SK-N-SH (cell line): ENCODE data around the gene STX16. TPM values are rescaled to one million over a fixed set of nuclear protein-coding genes. Genes with fewer than 3 reads are reported as not detected.

Experiments
- CTCF ChIA-PET: fragments of 300-600, 350-600 bp; formaldehyde crosslinking; extraction: SDS; loops from one replicate; lab custom pipeline; 2021; lab: Yijun Ruan, JAX
- POLR2A ChIA-PET: fragments of 350-600 bp; sonication (Branson Sonifier 250); formaldehyde crosslinking; extraction: SDS; loops from one replicate; lab custom pipeline; 2020; ENCODE audit warnings: antibody characterized with exemption, inconsistent platforms; lab: Yijun Ruan, JAX
- DNase-seq: peaks from one replicate; pipeline ENCODE4 v3.0.0; 2012
- H2AFZ ChIP-seq: fragments of 200-600 bp; sonication (generic); 2 replicates; pipeline ENCODE4 v1.8.1; 2016; ENCODE audit warnings: antibody characterized with exemption, mild to moderate bottlenecking, low read depth
- H3F3A ChIP-seq: fragments of 200-600 bp; sonication (generic); replicated peaks from 2 replicates; pipeline ENCODE3; 2016; ENCODE audit warnings: antibody characterized with exemption, mild to moderate bottlenecking; ENCODE audit not compliant: insufficient read depth
- H3K27ac ChIP-seq, 2 experiments: fragments of 200-500 bp in 1 of 2; fragments of 200-600 bp in 1 of 2; sonication (Bioruptor generic) in 1 of 2; sonication (generic), shearing (Covaris generic) in 1 of 2; 2 replicates each; pipeline versions ENCODE4 v1.5.1 to v1.6.1; 2014 to 2016; ENCODE audit warnings: low read depth in 2 of 2, inconsistent platforms in 1 of 2, low read length in 1 of 2, mild to moderate bottlenecking in 1 of 2, mixed read lengths in 1 of 2
- H3K27me3 ChIP-seq: fragments of 200-600 bp; sonication (generic), shearing (Covaris generic); 2 replicates; pipeline ENCODE4 v1.6.1; 2016; ENCODE audit warnings: mixed run types; ENCODE audit not compliant: insufficient read depth
- H3K36me3 ChIP-seq, 2 experiments: fragments of 200-500 bp in 1 of 2; fragments of 200-600 bp in 1 of 2; sonication (Bioruptor generic) in 1 of 2; sonication (generic) in 1 of 2; replicated peaks in 1 of 2; 2 replicates each; pipeline versions ENCODE3 to v1.5.1; 2014 to 2016; ENCODE audit warnings: low read length in 1 of 2, mild to moderate bottlenecking in 1 of 2; ENCODE audit not compliant: insufficient read depth in 2 of 2, control insufficient read depth in 1 of 2
- H3K4me1 ChIP-seq, 2 experiments: fragments of 200-500 bp in 1 of 2; fragments of 200-600 bp in 1 of 2; sonication (Bioruptor generic) in 1 of 2; sonication (generic), shearing (Covaris generic) in 1 of 2; 2 replicates each; pipeline versions ENCODE4 v1.5.1 to v1.6.1; 2014 to 2016; ENCODE audit warnings: low read depth in 1 of 2, low read length in 1 of 2, mixed run types in 1 of 2; ENCODE audit not compliant: insufficient read depth in 2 of 2, control insufficient read depth in 1 of 2
- H3K4me2 ChIP-seq: fragments of 200-600 bp; sonication (generic), shearing (Covaris generic); 2 replicates; pipeline ENCODE4 v1.6.1; 2017; ENCODE audit warnings: mixed run types
- H3K4me3 ChIP-seq, 2 experiments: fragments of 200-500 bp in 1 of 2; fragments of 200-600 bp in 1 of 2; sonication (Bioruptor generic) in 1 of 2; sonication (generic), shearing (Covaris generic) in 1 of 2; 2 replicates each; pipeline versions ENCODE4 v1.5.1 to v1.8.1; 2014 to 2016; ENCODE audit warnings: low read depth in 2 of 2, inconsistent platforms in 1 of 2, low read length in 1 of 2, mild to moderate bottlenecking in 1 of 2, mixed read lengths in 1 of 2, moderate library complexity in 1 of 2
- H3K79me2 ChIP-seq: fragments of 200-600 bp; sonication (generic); 2 replicates; pipeline ENCODE4 v1.8.1; 2017; ENCODE audit warnings: mild to moderate bottlenecking; ENCODE audit not compliant: insufficient read depth
- H3K9ac ChIP-seq: fragments of 200-600 bp; sonication (generic); 2 replicates; pipeline ENCODE4 v1.6.1; 2017; ENCODE audit warnings: mixed run types
- H3K9me2 ChIP-seq: fragments of 200-600 bp; sonication (generic); 2 replicates; pipeline ENCODE4 v1.6.1; 2017; ENCODE audit warnings: mixed run types
- H3K9me3 ChIP-seq: fragments of 200-600 bp; sonication (generic); 2 replicates; pipeline ENCODE4 v1.6.1; 2017; ENCODE audit warnings: mixed run types, mild to moderate bottlenecking, moderate library complexity
- H4K20me1 ChIP-seq: fragments of 200-600 bp; sonication (generic); 2 replicates; pipeline ENCODE4 v1.6.1; 2017; ENCODE audit warnings: mild to moderate bottlenecking, mixed run types; ENCODE audit not compliant: insufficient read depth
- CHD2 ChIP-seq: fragments of 150-350 bp; IDR thresholded peaks from 2 replicates; pipeline ENCODE4 v1.6.1; 2018; ENCODE audit warnings: low read length; ENCODE audit not compliant: partially characterized antibody
- CTCF ChIP-seq: fragments of 200-600 bp; sonication (generic); IDR thresholded peaks from 2 replicates; pipeline ENCODE4 v1.6.1; 2017; ENCODE audit warnings: antibody characterized with exemption, mild to moderate bottlenecking, moderate library complexity
- ELF1 ChIP-seq: IDR thresholded peaks from 2 replicates; pipeline ENCODE4 v1.4.0; 2012
- FOSL2 ChIP-seq: IDR thresholded peaks from 2 replicates; pipeline ENCODE4 v1.4.0; 2012; ENCODE audit warnings: low read depth, mild to moderate bottlenecking, moderate library complexity, borderline replicate concordance
- FOXJ3 ChIP-seq: sonication (generic); formaldehyde crosslinking; IDR thresholded peaks from 2 replicates; pipeline ENCODE4 v1.5.1; 2020; ENCODE audit warnings: mild to moderate bottlenecking, missing genetic modification reagents
- GATA2 ChIP-seq: sonication (generic); formaldehyde crosslinking; IDR thresholded peaks from 2 replicates; pipeline ENCODE4 v1.5.0; 2020; ENCODE audit warnings: mild to moderate bottlenecking, missing genetic modification reagents
- JUND ChIP-seq: IDR thresholded peaks from 2 replicates; pipeline ENCODE4 v1.4.0; 2012
- MXI1 ChIP-seq: IDR thresholded peaks from 2 replicates; pipeline ENCODE4 v1.6.1; 2012; ENCODE audit warnings: mild to moderate bottlenecking, low read depth, low read length, improper control_type of control experiment
- NFIC ChIP-seq: IDR thresholded peaks from 2 replicates; pipeline ENCODE4 v1.4.0; 2012; ENCODE audit warnings: borderline replicate concordance
- PBX3 ChIP-seq: IDR thresholded peaks from 2 replicates; pipeline ENCODE4; 2012
- POLR2AphosphoS5 ChIP-seq: IDR thresholded peaks from 2 replicates; pipeline ENCODE4 v1.6.1; 2012; ENCODE audit warnings: low read depth, low read length
- RXRA ChIP-seq: IDR thresholded peaks from 2 replicates; pipeline ENCODE4 v1.4.0; 2012; ENCODE audit warnings: low read depth, mild to moderate bottlenecking, borderline replicate concordance
- SMC3 ChIP-seq: IDR thresholded peaks from 2 replicates; pipeline ENCODE4 v1.6.1; 2012; ENCODE audit warnings: low read depth, low read length, improper control_type of control experiment
- TAF1 ChIP-seq: IDR thresholded peaks from 2 replicates; pipeline ENCODE4 v1.6.1; 2012; ENCODE audit warnings: low read depth, mild to moderate bottlenecking, low read length, moderate library complexity, borderline replicate concordance
- TCF12 ChIP-seq: IDR thresholded peaks from 2 replicates; pipeline ENCODE4 v1.4.0; 2012
- YY1 ChIP-seq: IDR thresholded peaks from 2 replicates; pipeline ENCODE4 v1.4.0; 2012; ENCODE audit warnings: low read depth, mild to moderate bottlenecking
- WGBS: methylation state at CpG from one replicate; pipeline ENCODE4 v1.1.6; 2017; ENCODE audit warnings: low lambda C conversion rate; 5-methylcytosine and 5-hydroxymethylcytosine counted together
- polyA plus RNA-seq, 3 experiments: library from polyadenylated mRNA; depleted of rRNA; stranded (reverse); fragments of >200 nt; gene quantifications; 2 replicates each; pipeline ENCODE4 v1.2.3, GENCODE V29; 2012
- TF ChIP-seq, protein P1 (sequence below): fragments of 150-350 bp; IDR thresholded peaks from 2 replicates; pipeline ENCODE4 v1.6.1; 2017; ENCODE audit warnings: antibody characterized with exemption, low read length, low read depth, borderline replicate concordance
- TF ChIP-seq, protein P2 (sequence below): IDR thresholded peaks from 2 replicates; pipeline ENCODE4 v1.4.0; 2012; ENCODE audit warnings: low read depth
- TF ChIP-seq, protein P3 (sequence below): IDR thresholded peaks from 2 replicates; pipeline ENCODE4 v1.6.1; 2012; ENCODE audit warnings: mild to moderate bottlenecking, low read depth, low read length, moderate library complexity

STX16 gene
- polyA plus RNA-seq, 1 of the 3 experiments (the other 2 are of a cell fraction), result 63.8 TPM

DNA sequence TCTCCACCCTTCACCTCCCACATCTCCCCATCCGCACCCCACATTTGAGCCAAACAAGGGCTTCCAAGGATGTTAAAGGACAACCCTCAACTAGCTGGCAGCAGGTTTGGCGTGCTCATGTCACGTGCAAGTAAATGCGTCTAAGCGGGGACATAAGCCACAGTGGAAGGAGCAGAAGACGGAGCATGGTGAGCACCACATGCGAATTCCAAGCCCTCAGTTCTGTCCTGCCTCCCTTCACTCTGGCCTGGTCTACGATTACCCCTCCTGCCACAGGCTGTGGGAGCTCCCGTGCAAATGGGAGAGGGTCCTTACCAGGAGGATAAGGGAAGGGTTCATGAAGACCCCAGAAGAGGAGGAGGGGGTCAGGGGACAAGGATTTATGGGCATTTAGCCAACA lies 44.9 kb upstream of the STX16 start:
- no peaks in the 10 kb centered on the region for H3K79me2 ChIP-seq
- DNase-seq, result no peak
- H3K36me3 ChIP-seq, result no peaks in the 10 kb centered on the region
- H2AFZ ChIP-seq, result no peak overlapping the region
- H3K9me3 ChIP-seq, result no peaks in the 10 kb centered on the region
- H3K4me3 ChIP-seq, result no peak overlapping the region
- H3K9me2 ChIP-seq, result no peaks in the 10 kb centered on the region
- TF ChIP-seq TAF1 (no peak), PBX3 (no peak), GATA2 (CRISPR knock-in tag) (no peak), POLR2AphosphoS5 (no peak), FOXJ3 (CRISPR knock-in tag) (no peak), MXI1 (no peak), JUND (no peak), FOSL2 (no peak), CHD2 (no peak), RXRA (no peak), SMC3 (no peak), NFIC (no peak), ELF1 (no peak), YY1 (no peak), TCF12 (no peak), CTCF (no peak)
- TF ChIP-seq, protein P1, sequence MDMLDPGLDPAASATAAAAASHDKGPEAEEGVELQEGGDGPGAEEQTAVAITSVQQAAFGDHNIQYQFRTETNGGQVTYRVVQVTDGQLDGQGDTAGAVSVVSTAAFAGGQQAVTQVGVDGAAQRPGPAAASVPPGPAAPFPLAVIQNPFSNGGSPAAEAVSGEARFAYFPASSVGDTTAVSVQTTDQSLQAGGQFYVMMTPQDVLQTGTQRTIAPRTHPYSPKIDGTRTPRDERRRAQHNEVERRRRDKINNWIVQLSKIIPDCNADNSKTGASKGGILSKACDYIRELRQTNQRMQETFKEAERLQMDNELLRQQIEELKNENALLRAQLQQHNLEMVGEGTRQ, result no peak
- TF ChIP-seq, protein P2, sequence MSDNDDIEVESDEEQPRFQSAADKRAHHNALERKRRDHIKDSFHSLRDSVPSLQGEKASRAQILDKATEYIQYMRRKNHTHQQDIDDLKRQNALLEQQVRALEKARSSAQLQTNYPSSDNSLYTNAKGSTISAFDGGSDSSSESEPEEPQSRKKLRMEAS, result no peak
- TF ChIP-seq, protein P3, sequence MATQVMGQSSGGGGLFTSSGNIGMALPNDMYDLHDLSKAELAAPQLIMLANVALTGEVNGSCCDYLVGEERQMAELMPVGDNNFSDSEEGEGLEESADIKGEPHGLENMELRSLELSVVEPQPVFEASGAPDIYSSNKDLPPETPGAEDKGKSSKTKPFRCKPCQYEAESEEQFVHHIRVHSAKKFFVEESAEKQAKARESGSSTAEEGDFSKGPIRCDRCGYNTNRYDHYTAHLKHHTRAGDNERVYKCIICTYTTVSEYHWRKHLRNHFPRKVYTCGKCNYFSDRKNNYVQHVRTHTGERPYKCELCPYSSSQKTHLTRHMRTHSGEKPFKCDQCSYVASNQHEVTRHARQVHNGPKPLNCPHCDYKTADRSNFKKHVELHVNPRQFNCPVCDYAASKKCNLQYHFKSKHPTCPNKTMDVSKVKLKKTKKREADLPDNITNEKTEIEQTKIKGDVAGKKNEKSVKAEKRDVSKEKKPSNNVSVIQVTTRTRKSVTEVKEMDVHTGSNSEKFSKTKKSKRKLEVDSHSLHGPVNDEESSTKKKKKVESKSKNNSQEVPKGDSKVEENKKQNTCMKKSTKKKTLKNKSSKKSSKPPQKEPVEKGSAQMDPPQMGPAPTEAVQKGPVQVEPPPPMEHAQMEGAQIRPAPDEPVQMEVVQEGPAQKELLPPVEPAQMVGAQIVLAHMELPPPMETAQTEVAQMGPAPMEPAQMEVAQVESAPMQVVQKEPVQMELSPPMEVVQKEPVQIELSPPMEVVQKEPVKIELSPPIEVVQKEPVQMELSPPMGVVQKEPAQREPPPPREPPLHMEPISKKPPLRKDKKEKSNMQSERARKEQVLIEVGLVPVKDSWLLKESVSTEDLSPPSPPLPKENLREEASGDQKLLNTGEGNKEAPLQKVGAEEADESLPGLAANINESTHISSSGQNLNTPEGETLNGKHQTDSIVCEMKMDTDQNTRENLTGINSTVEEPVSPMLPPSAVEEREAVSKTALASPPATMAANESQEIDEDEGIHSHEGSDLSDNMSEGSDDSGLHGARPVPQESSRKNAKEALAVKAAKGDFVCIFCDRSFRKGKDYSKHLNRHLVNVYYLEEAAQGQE, result no peak
- no peaks in the 10 kb centered on the region for H4K20me1 ChIP-seq
- H3K9ac ChIP-seq, result no peak overlapping the region
- peaks cover 0 to 35% of the 10 kb centered on the region in 2 experiments; a peak in 1 of 4 replicates for H3K4me1 ChIP-seq
- ChIA-PET POLR2A (no interaction called here), CTCF (interaction anchor here (0.6 to 1.1 kb wide), 3 partner anchors 9 to 158 kb away, joined by 3 read pairs; partner anchors contain the start of gene STX16)
- 89% methylated on average over 9 of the region's 9 CpGs for WGBS
- H3K27me3 ChIP-seq, result no peaks in the 10 kb centered on the region
- H3K27ac ChIP-seq, result no peak overlapping the region
- H3K4me2 ChIP-seq, result no peak overlapping the region
- H3F3A ChIP-seq, result no peaks in the 10 kb centered on the region
